Endothelial cell (in vitro differentiated cells): ENCODE data around the gene TRAPPC8. TPM values are rescaled to one million over a fixed set of nuclear protein-coding genes. Genes with fewer than 3 reads are reported as not detected.
"Not testable (repeated sequence)": the region's sequence is repeated elsewhere in the genome, so short reads cannot be mapped to it uniquely, and the experiment has no call there.

Experiments used
- DNase-seq: peaks from one replicate; pipeline ENCODE4 v3.0.0; 2021; ENCODE audit warnings: low spot score
- H3K27ac Mint-ChIP-seq: one replicate; pipeline ENCODE4 v1.8.0; 2021; ENCODE audit warnings: mixed read lengths, inconsistent platforms; ENCODE audit not compliant: unreplicated experiment
- H3K27me3 Mint-ChIP-seq: one replicate; pipeline ENCODE4 v1.8.0; 2021; ENCODE audit warnings: mild to moderate bottlenecking, moderate library complexity, mixed read lengths, inconsistent platforms; ENCODE audit not compliant: unreplicated experiment
- H3K36me3 Mint-ChIP-seq: one replicate; pipeline ENCODE4 v1.8.0; 2021; ENCODE audit warnings: mild to moderate bottlenecking, low read depth, mixed read lengths, inconsistent platforms; ENCODE audit not compliant: unreplicated experiment
- H3K4me1 Mint-ChIP-seq: one replicate; pipeline ENCODE4 v1.8.0; 2021; ENCODE audit warnings: mild to moderate bottlenecking, mixed read lengths, inconsistent platforms; ENCODE audit not compliant: unreplicated experiment
- H3K4me3 Mint-ChIP-seq: one replicate; pipeline ENCODE4 v1.8.0; 2021; ENCODE audit warnings: mild to moderate bottlenecking, mixed read lengths, inconsistent platforms; ENCODE audit not compliant: unreplicated experiment
- H3K9me3 Mint-ChIP-seq: one replicate; pipeline ENCODE4 v1.8.0; 2021; ENCODE audit warnings: mixed read lengths, inconsistent platforms; ENCODE audit not compliant: unreplicated experiment
- total RNA-seq: library from RNA; stranded (reverse); fragmentation: NEBNext Ultra II Directional; extraction: Animal tissue kit (Norgen Biotek cat#: 25700); gene quantifications from one replicate; pipeline ENCODE4 v1.2.1, GENCODE V29; 2021; ENCODE audit not compliant: unreplicated experiment
- TF ChIP-seq, protein P1 (sequence below): fragments of 200-600 bp; sonication (generic); IDR thresholded peaks from one replicate; pipeline ENCODE4 v1.5.0; 2021; ENCODE audit warnings: antibody characterized with exemption; ENCODE audit not compliant: unreplicated experiment

TRAPPC8 gene
- total RNA-seq, 1 donor from 2014 or later, result 40.7 TPM

DNA sequence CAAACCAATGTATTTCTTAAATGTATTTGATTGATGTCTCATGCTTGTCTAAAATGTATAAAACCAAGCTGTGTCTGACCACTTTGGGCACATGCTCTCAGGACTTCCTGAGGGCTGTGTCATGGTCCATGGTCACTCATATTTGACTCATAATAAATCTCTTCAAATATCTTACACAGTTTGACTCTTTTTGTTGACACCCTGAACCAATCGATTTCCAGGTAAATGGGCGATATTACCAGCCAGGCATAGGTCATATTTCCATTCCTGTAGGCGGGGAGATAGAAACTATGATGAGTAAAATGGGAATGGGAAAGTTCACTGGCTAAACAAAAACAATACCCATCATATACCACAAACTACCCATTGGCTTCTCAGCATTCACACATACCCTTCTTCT lies 9.3 kb upstream of the TRAPPC8 start:
- Mint-ChIP-seq H3K27me3 (peaks cover 1% of the 10 kb centered on the region), H3K27ac (no peak overlapping the region), H3K4me3 (no peak overlapping the region), H3K36me3 (no peaks in the 10 kb centered on the region), H3K4me1 (no peaks in the 10 kb centered on the region), H3K9me3 (no peaks in the 10 kb centered on the region)
- no peak for DNase-seq
- TF ChIP-seq, protein P1, sequence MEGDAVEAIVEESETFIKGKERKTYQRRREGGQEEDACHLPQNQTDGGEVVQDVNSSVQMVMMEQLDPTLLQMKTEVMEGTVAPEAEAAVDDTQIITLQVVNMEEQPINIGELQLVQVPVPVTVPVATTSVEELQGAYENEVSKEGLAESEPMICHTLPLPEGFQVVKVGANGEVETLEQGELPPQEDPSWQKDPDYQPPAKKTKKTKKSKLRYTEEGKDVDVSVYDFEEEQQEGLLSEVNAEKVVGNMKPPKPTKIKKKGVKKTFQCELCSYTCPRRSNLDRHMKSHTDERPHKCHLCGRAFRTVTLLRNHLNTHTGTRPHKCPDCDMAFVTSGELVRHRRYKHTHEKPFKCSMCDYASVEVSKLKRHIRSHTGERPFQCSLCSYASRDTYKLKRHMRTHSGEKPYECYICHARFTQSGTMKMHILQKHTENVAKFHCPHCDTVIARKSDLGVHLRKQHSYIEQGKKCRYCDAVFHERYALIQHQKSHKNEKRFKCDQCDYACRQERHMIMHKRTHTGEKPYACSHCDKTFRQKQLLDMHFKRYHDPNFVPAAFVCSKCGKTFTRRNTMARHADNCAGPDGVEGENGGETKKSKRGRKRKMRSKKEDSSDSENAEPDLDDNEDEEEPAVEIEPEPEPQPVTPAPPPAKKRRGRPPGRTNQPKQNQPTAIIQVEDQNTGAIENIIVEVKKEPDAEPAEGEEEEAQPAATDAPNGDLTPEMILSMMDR, result no peak

- Mint-ChIP-seq H3K4me3 (no peak overlapping the region), H3K27me3 (peaks cover 1% of the 10 kb centered on the region), H3K36me3 (no peaks in the 10 kb centered on the region), H3K4me1 (no peaks in the 10 kb centered on the region), H3K27ac (no peak overlapping the region), H3K9me3 (no peaks in the 10 kb centered on the region)
- no peak for DNase-seq
- TF ChIP-seq, protein P1, result no peak
Observed at GRCh38 chr18:31950583-31950982, 7.7 kb upstream of the TRAPPC8 start.

- not testable (repeated sequence) for H3K4me3 Mint-ChIP-seq, H3K36me3 Mint-ChIP-seq, H3K9me3 Mint-ChIP-seq, H3K27me3 Mint-ChIP-seq, DNase-seq, H3K27ac Mint-ChIP-seq
- H3K4me1 Mint-ChIP-seq, result peaks cover 11% of the 10 kb centered on the region
Observed at GRCh38 chr18:31948349-31948748, 5.4 kb upstream of the TRAPPC8 start.

GRCh38 chr18:31946305-31947046 lies 3.5 kb upstream of the TRAPPC8 start:
- H3K9me3 Mint-ChIP-seq, result no peaks in the 10 kb centered on the region
- TF ChIP-seq, protein P1, result no peak
- H3K36me3 Mint-ChIP-seq, result no peaks in the 10 kb centered on the region
- H3K27ac Mint-ChIP-seq, result no peak overlapping the region
- H3K4me3 Mint-ChIP-seq, result no peak overlapping the region
- H3K4me1 Mint-ChIP-seq, result peaks cover 14% of the 10 kb centered on the region
- peaks cover 7% of the 10 kb centered on the region for H3K27me3 Mint-ChIP-seq
- DNase-seq, result no peak

DNA sequence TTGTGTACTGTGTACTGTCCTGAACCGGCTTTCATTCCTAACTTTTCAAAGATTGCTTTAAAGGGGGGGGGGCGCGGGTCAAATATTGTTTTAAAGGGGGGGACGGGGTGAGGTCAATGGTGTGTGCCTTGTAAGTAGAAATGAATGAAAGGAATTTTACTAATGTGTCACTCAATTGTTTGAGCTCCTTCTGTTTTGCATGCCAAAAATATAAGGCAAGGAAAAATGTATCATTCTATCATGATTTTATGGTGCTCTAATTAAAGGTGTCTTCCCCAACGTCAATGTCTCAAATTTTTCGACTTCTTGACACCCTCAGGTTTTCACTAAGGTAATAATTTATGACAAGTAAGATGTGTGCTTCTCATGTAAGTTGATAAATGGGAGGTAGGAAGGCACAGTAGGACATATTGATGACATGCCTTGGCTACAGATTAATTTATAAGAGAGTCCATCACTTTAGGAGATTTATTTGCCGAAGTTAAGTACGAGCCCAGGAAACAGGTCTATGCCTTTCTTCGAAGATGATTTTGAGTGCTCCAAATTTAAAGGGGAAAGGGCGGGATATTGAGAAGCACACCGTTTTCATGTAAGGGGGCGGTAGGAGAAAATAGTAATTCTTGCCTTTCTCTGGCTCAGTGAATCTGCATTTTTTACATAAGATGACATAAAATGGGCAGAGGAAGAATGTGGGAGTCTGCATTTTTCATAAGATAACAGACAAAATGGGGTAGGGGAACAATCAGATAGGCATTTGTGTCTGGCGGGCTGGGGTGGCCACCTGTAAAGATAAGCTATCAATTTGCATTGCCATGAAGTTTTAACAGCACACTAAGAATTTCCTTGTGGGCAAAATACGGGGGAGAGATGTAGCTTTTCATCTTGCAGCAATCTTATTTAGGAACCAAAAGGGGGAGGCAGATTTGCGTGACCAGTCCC lies 1.2 kb upstream of the TRAPPC8 start:
- H3K36me3 Mint-ChIP-seq, result no peaks in the 10 kb centered on the region
- DNase-seq, result no peak
- H3K4me3 Mint-ChIP-seq, result peak overlapping the region; percentile 94
- peaks cover 7% of the 10 kb centered on the region for H3K27me3 Mint-ChIP-seq
- TF ChIP-seq, protein P1, result no peak
- H3K27ac Mint-ChIP-seq, result peak overlapping the region; percentile 77
- H3K9me3 Mint-ChIP-seq, result no peaks in the 10 kb centered on the region
- H3K4me1 Mint-ChIP-seq, result peaks cover 14% of the 10 kb centered on the region
